Measurements from ENCODE around the gene ST3GAL3. TPM values are rescaled to one million over a fixed set of nuclear protein-coding genes. Genes with fewer than 3 reads are reported as not detected.

ST3GAL3 gene
- total and polyA plus RNA-seq, 12 donors: 14.5 to 39.3 (median 31.7) TPM

GRCh38 chr1:43843684-43844083 lies 136.3 kb downstream of the ST3GAL3 start:
- intact Hi-C loops (cut with DNase I): no loop called here
- no peak overlapping the region for H3K27ac ChIP-seq
- H3K4me1 ChIP-seq: peaks cover 0 to 13% (median 0%) of the 10 kb centered on the region in 9 donors
- H3K36me3 ChIP-seq: peaks cover 0 to 42% (median 11%) of the 10 kb centered on the region in 9 donors
- no peaks in the 10 kb centered on the region for H3K27me3 ChIP-seq
- no peak for ATAC-seq
- peaks cover 0 to 15% (median 0%) of the 10 kb centered on the region in 11 donors for H3K9me3 ChIP-seq
- TF ChIP-seq CTCF (IDR thresholded peaks at IDR 0.05): no peak
- WGBS, 2 donors: 95 to 96% methylated on average over 5 of the region's 5 CpGs
- no peak for DNase-seq
- no peak overlapping the region for H3K4me3 ChIP-seq

GRCh38 chr1:43844114-43844513 lies 136.8 kb downstream of the ST3GAL3 start:
- Histone ChIP-seq H3K4me3 (no peak overlapping the region), H3K27ac (no peak overlapping the region), H3K9me3 (peaks cover 0 to 15% (median 0%) of the 10 kb centered on the region in 11 donors), H3K27me3 (no peaks in the 10 kb centered on the region), H3K4me1 (peaks cover 0 to 13% (median 0%) of the 10 kb centered on the region in 9 donors), H3K36me3 (peaks cover 0 to 38% (median 10%) of the 10 kb centered on the region in 9 donors)
- DNase-seq (no peak), ATAC-seq (no peak)
- intact Hi-C loops (cut with DNase I): no loop called here
- no peak for TF ChIP-seq CTCF (IDR thresholded peaks at IDR 0.05)
- WGBS, 2 donors: 86 to 100% methylated on average over 1 of the region's 1 CpG

GRCh38 chr1:43847290-43847689 lies 140.0 kb downstream of the ST3GAL3 start:
- no peak overlapping the region for H3K27ac ChIP-seq
- TF ChIP-seq CTCF (IDR thresholded peaks at IDR 0.05): no peak
- no peak overlapping the region for H3K4me3 ChIP-seq
- ATAC-seq (no peak), DNase-seq (no peak)
- peaks cover 0 to 8% (median 0%) of the 10 kb centered on the region in 11 donors for H3K9me3 ChIP-seq
- H3K4me1 ChIP-seq: peaks cover 0 to 21% (median 9%) of the 10 kb centered on the region in 9 donors
- H3K36me3 ChIP-seq: peaks cover 0 to 14% (median under 1%) of the 10 kb centered on the region in 9 donors
- 86 to 91% methylated on average over 1 of the region's 1 CpG for WGBS, 2 donors
- intact Hi-C loops (cut with DNase I): no loop called here
- H3K27me3 ChIP-seq: no peaks in the 10 kb centered on the region

GRCh38 chr1:43847882-43848281 lies 140.5 kb downstream of the ST3GAL3 start:
- no peak for ATAC-seq
- H3K4me3 ChIP-seq: no peak overlapping the region
- H3K9me3 ChIP-seq: peaks cover 0 to 2% (median 0%) of the 10 kb centered on the region in 11 donors
- no peak overlapping the region for H3K27ac ChIP-seq
- WGBS, 2 donors: 96 to 98% methylated on average over 4 of the region's 4 CpGs
- TF ChIP-seq CTCF (IDR thresholded peaks at IDR 0.05): no peak
- no peaks in the 10 kb centered on the region for H3K27me3 ChIP-seq
- H3K36me3 ChIP-seq: peaks cover 0 to 10% (median 0%) of the 10 kb centered on the region in 9 donors
- intact Hi-C loops (cut with DNase I): no loop called here
- DNase-seq: no peak
- peaks cover 0 to 21% (median 10%) of the 10 kb centered on the region in 9 donors for H3K4me1 ChIP-seq
